H1 (cell line): Measurements from ENCODE around the gene SOX4. TPM values are rescaled to one million over a fixed set of nuclear protein-coding genes. Genes with fewer than 3 reads are reported as not detected.

ENCODE experiments used
- CTCF ChIA-PET: fragments of 300-600 bp; sonication (Branson Sonifier 250); formaldehyde crosslinking; loops from one replicate; lab custom pipeline; 2021; ENCODE audit not compliant: partially characterized antibody; lab: Charles Lee
- POLR2A ChIA-PET: fragments of 300-600 bp; sonication (Branson Sonifier 250); formaldehyde crosslinking; loops from one replicate; lab custom pipeline; 2021; ENCODE audit warnings: inconsistent platforms; ENCODE audit not compliant: partially characterized antibody; lab: Charles Lee
- DNase-seq, 2 experiments: peaks; one replicate each; pipeline versions ENCODE4 v3.0.0 to v3.0.0-alpha.2; 2010 to 2022; ENCODE audit warnings: low spot score in 2 of 2, low read depth in 1 of 2, mixed read lengths in 1 of 2
- FAIRE-seq: peaks from 2 replicates; lab custom pipeline; 2011; peaks lifted over from hg19 to GRCh38; lab: Jason Lieb, UNC
- H2AFZ ChIP-seq: 2 replicates; pipeline ENCODE4 v1.8.1; 2012; ENCODE audit warnings: low read length, inconsistent platforms
- H2AK5ac ChIP-seq: 2 replicates; pipeline ENCODE4 v1.6.1; 2013; ENCODE audit warnings: low read depth, low read length
- H2BK120ac ChIP-seq: replicated peaks from 2 replicates; pipeline ENCODE3; 2013; ENCODE audit warnings: low read depth, low read length, inconsistent platforms
- H2BK12ac ChIP-seq: 2 replicates; pipeline ENCODE4 v1.6.1; 2013; ENCODE audit warnings: low read depth, low read length
- H2BK15ac ChIP-seq: 2 replicates; pipeline ENCODE4 v1.6.1; 2013; ENCODE audit warnings: low read length
- H2BK20ac ChIP-seq: 2 replicates; pipeline ENCODE4 v1.6.1; 2013; ENCODE audit warnings: low read length
- H2BK5ac ChIP-seq: 2 replicates; pipeline ENCODE4 v1.6.1; 2013; ENCODE audit warnings: low read depth, low read length
- H3K14ac ChIP-seq: 2 replicates; pipeline ENCODE4 v1.6.1; 2013; ENCODE audit warnings: inconsistent platforms; ENCODE audit not compliant: insufficient read length
- H3K18ac ChIP-seq: 2 replicates; pipeline ENCODE4 v1.6.1; 2013; ENCODE audit warnings: low read length; ENCODE audit errors: extremely low read depth
- H3K23ac ChIP-seq: 2 replicates; pipeline ENCODE4 v1.6.1; 2013; ENCODE audit warnings: inconsistent platforms; ENCODE audit not compliant: insufficient read length
- H3K23me2 ChIP-seq: 2 replicates; pipeline ENCODE4 v1.6.1; 2013; ENCODE audit warnings: low read depth, low read length
- H3K27ac ChIP-seq: 2 replicates; pipeline ENCODE4 v1.6.1; 2011; ENCODE audit warnings: low read depth, low read length, inconsistent platforms
- H3K27me3 ChIP-seq, 4 experiments: replicated peaks in 1 of 4; 1 replicate in 1 of 4; 2 replicates in 3 of 4; pipeline versions ENCODE4 v1.6.1 to v1.8.1; 2011 to 2013; ENCODE audit warnings: low read length in 3 of 4, mild to moderate bottlenecking in 3 of 4, inconsistent platforms in 2 of 4, mixed read lengths in 2 of 4, moderate library complexity in 1 of 4; ENCODE audit not compliant: control insufficient read depth in 3 of 4, insufficient read depth in 3 of 4; ENCODE audit errors: extremely low read depth in 1 of 4
- H3K36me3 ChIP-seq, 4 experiments: 2 replicates each; pipeline versions ENCODE4 v1.6.1 to v1.8.1; 2011 to 2013; ENCODE audit warnings: mild to moderate bottlenecking in 4 of 4, low read length in 3 of 4, moderate library complexity in 2 of 4, control low read depth in 1 of 4, inconsistent platforms in 1 of 4; ENCODE audit not compliant: insufficient read depth in 4 of 4, control insufficient read depth in 2 of 4
- H3K4ac ChIP-seq: replicated peaks from 2 replicates; pipeline ENCODE3; 2013; ENCODE audit warnings: low read length, low read depth, mixed read lengths, inconsistent platforms; ENCODE audit not compliant: insufficient read length
- H3K4me1 ChIP-seq, 4 experiments: replicated peaks in 1 of 4; 1 replicate in 1 of 4; 2 replicates in 3 of 4; pipeline versions ENCODE4 v1.6.1 to v1.8.1; 2011 to 2013; ENCODE audit warnings: low read length in 3 of 4, inconsistent platforms in 2 of 4, mixed read lengths in 1 of 4; ENCODE audit not compliant: insufficient read depth in 4 of 4, control insufficient read depth in 3 of 4
- H3K4me2 ChIP-seq, 2 experiments: 2 replicates each; pipeline versions ENCODE4 v1.6.1 to v1.8.1; 2011 to 2013; ENCODE audit warnings: low read depth in 2 of 2, low read length in 2 of 2, control low read depth in 1 of 2, inconsistent platforms in 1 of 2, mild to moderate bottlenecking in 1 of 2; ENCODE audit not compliant: insufficient read depth in 1 of 2
- H3K4me3 ChIP-seq, 4 experiments: fragments of 200-600, 300-600 bp in 1 of 4; sonication (generic), shearing (Covaris generic), sonication (Bioruptor Twin) in 1 of 4; 2 replicates each; pipeline versions ENCODE4 v1.5.1 to v1.8.1; 2011 to 2016; ENCODE audit warnings: low read length in 4 of 4, low read depth in 3 of 4, control low read depth in 2 of 4, inconsistent platforms in 2 of 4, mild to moderate bottlenecking in 2 of 4, mixed read lengths in 1 of 4, moderate library complexity in 1 of 4; ENCODE audit not compliant: insufficient read depth in 2 of 4; ENCODE audit errors: extremely low read depth in 1 of 4
- H3K56ac ChIP-seq: replicated peaks from 2 replicates; pipeline ENCODE3; 2013; ENCODE audit warnings: low read depth, mild to moderate bottlenecking, mixed read lengths, low read length, inconsistent platforms; ENCODE audit not compliant: insufficient read length
- H3K79me1 ChIP-seq: 2 replicates; pipeline ENCODE4 v1.6.1; 2013; ENCODE audit warnings: low read depth, low read length, control low read depth
- H3K79me2 ChIP-seq, 2 experiments: 2 replicates each; pipeline versions ENCODE4 v1.6.1 to v1.8.1; 2012 to 2013; ENCODE audit warnings: low read length in 2 of 2, mild to moderate bottlenecking in 2 of 2, inconsistent platforms in 1 of 2; ENCODE audit not compliant: insufficient read depth in 2 of 2, control insufficient read depth in 1 of 2
- H3K9ac ChIP-seq, 4 experiments: replicated peaks in 1 of 4; 1 replicate in 1 of 4; 2 replicates in 3 of 4; pipeline versions ENCODE4 v1.6.1 to v1.8.1; 2011 to 2013; ENCODE audit warnings: low read depth in 3 of 4, low read length in 3 of 4, control low read depth in 2 of 4, mild to moderate bottlenecking in 2 of 4, moderate library complexity in 2 of 4, inconsistent platforms in 1 of 4; ENCODE audit errors: extremely low read depth in 1 of 4
- H3K9me3 ChIP-seq, 2 experiments: 2 replicates each; pipeline versions ENCODE4 v1.6.1 to v1.8.1; 2012 to 2013; ENCODE audit warnings: mild to moderate bottlenecking in 2 of 2, moderate library complexity in 2 of 2, control low read depth in 1 of 2, inconsistent platforms in 1 of 2, low read depth in 1 of 2, low read length in 1 of 2, mixed read lengths in 1 of 2; ENCODE audit not compliant: insufficient read depth in 2 of 2
- H4K20me1 ChIP-seq, 2 experiments: replicated peaks in 1 of 2; 2 replicates each; pipeline versions ENCODE3 to v1.8.1; 2011 to 2013; ENCODE audit warnings: inconsistent platforms in 2 of 2, low read length in 2 of 2, mild to moderate bottlenecking in 1 of 2; ENCODE audit not compliant: insufficient read depth in 2 of 2, control insufficient read depth in 1 of 2
- H4K5ac ChIP-seq: 2 replicates; pipeline ENCODE4 v1.6.1; 2013; ENCODE audit warnings: low read length, low read depth, mixed read lengths, inconsistent platforms; ENCODE audit not compliant: insufficient read length
- H4K8ac ChIP-seq: 2 replicates; pipeline ENCODE4 v1.8.0; 2013; ENCODE audit warnings: mild to moderate bottlenecking, moderate library complexity, low read length, inconsistent platforms; ENCODE audit not compliant: insufficient read depth; ENCODE audit errors: extremely low read depth
- H4K91ac ChIP-seq: replicated peaks from 2 replicates; pipeline ENCODE3; 2013; ENCODE audit warnings: low read length, mixed read lengths, inconsistent platforms; ENCODE audit not compliant: insufficient read length
- CEBPB ChIP-seq: IDR thresholded peaks from 2 replicates; pipeline ENCODE4 v1.6.1; 2012; ENCODE audit warnings: low read depth, low read length
- SAP30 ChIP-seq: fragments of 300-600 bp; sonication (generic); IDR thresholded peaks from 2 replicates; pipeline ENCODE4 v1.7.1; 2012; ENCODE audit warnings: low read length, moderate library complexity, mild to moderate bottlenecking, inconsistent platforms; ENCODE audit not compliant: insufficient read depth, insufficient replicate concordance
- polyA plus RNA-seq, 7 experiments: library from polyadenylated mRNA; depleted of rRNA in 3 of 7; stranded (reverse) in 5 of 7; unstranded in 2 of 7; fragments of >200 nt in 5 of 7; fragments of 200-250 nt in 2 of 7; gene quantifications; 1 replicate in 5 of 7; 2 replicates in 1 of 7; 4 replicates in 1 of 7; pipeline versions ENCODE4 v1.2.1 to v1.2.3, GENCODE V29; 2011 to 2013; ENCODE audit warnings: missing spikeins in 2 of 7, mixed read lengths in 2 of 7
- total RNA-seq: library from RNA; stranded (reverse); fragmentation: NEBNext Ultra II Directional; extraction: Animal tissue kit (Norgen Biotek cat#: 25700); gene quantifications from 2 replicates; pipeline ENCODE4 v1.2.1, GENCODE V29; 2021

The SOX4 gene
- total and polyA plus RNA-seq, 2 of the 8 experiments (the other 6 are each of a cell fraction or from before 2014, with no cell fraction given), result 14.1 to 169 TPM

- Histone ChIP-seq H4K20me1 (no peaks in the 10 kb centered on the region), H3K23me2 (no peaks in the 10 kb centered on the region), H3K14ac (no peak overlapping the region), H3K4me3 (no peak overlapping the region), H3K4me1 (no peaks in the 10 kb centered on the region; a peak in 1 of 7 replicates), H4K91ac (no peak overlapping the region), H3K79me2 (no peaks in the 10 kb centered on the region), H3K27me3 (no peaks in the 10 kb centered on the region), H3K56ac (no peak overlapping the region), H2AFZ (no peak overlapping the region), H3K9me3 (peaks cover 0 to 2% of the 10 kb centered on the region in 2 experiments; a peak in 1 of 4 replicates), H4K5ac (no peak overlapping the region), H3K4me2 (no peak overlapping the region), H2BK15ac (no peak overlapping the region), H2BK5ac (no peak overlapping the region), H3K27ac (no peak overlapping the region), H2AK5ac (no peak overlapping the region), H2BK12ac (no peak overlapping the region), H2BK120ac (no peak overlapping the region), H3K79me1 (no peaks in the 10 kb centered on the region), H3K9ac (no peak overlapping the region), H3K36me3 (no peaks in the 10 kb centered on the region), H3K4ac (no peak overlapping the region), H3K18ac (no peak overlapping the region), H2BK20ac (no peak overlapping the region), H3K23ac (no peak overlapping the region), H4K8ac (no peak overlapping the region)
- FAIRE-seq (no peak), DNase-seq (no peak)
- no peak for TF ChIP-seq SAP30
- no peak for TF ChIP-seq CEBPB
- ChIA-PET CTCF (no interaction called here), POLR2A (no interaction called here)
Measured at GRCh38 chr6:21636876-21637275, 43.3 kb downstream of the SOX4 start.
